ENCODE data around the gene SEMA3C.

The SEMA3C gene

DNA sequence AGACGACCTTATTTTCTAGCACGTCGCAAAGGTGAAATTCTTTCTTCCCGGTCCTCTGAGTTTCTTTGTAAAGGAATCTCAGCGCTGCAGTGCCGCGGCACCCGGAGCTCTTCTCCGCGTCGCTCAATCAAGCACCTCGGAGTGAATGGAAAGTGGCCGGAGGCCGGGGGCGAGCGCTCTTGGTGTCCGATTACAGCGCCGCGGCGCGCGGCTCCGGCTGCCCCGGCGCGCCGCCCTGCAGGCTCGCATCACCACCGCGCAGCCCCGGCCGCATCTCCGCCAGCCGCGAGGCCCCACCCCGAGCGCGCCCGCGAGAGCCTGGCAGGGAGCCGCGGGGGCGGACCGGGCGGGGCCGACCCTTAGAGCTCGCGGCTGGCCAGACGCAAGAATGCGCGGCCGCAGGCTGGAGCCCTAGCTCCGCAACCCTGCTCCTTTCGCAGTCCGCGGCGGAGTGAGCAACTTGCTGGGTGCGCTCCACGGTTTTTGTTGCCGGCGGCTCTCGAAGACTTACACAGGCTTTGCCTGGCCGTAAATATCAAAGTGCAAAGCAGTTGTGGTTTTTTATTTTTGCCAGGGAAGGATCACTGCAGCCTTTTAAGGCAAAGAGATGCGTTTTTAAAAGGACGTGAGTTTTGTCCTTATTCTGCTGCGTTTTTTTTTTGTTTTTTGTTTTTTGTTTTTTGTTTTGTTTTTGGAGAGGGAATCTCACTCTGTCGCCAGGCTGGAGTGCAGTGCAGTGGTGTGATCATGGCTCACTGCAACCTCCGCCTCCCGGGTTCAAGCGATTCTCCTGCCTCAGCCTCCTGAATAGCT, at the start of gene SEMA3C:
Gene SEMA3C, minus strand, starts transcription at position 143 of the 813 bp plus-strand sequence. CDS start 2,270 bp downstream, outside the sequence.
- Histone ChIP-seq H3K4me1 (ENCODE audit: control insufficient read depth in 5 of 5, insufficient read depth in 5 of 5, low read length in 5 of 5) (peaks cover 0 to 32% (median 19%) of the 10 kb centered on the region in 5 donors), H3K9me3 (ENCODE audit: control insufficient read depth in 5 of 5, low read length in 5 of 5) (no peaks in the 10 kb centered on the region), H3K9ac (ENCODE audit: low read length in 5 of 5) (peak within 1 kb of the TSS; percentile 74 to 95 (median 93))

GRCh38 chr7:80968606-80969005, 49.8 kb upstream of the SEMA3C start:
- Histone ChIP-seq H3K27ac (ENCODE audit: low read depth, low read length) (no peak overlapping the region), H3K4me3 (ENCODE audit: low read depth in 1 of 5, low read length in 5 of 5) (no peak overlapping the region), H3K9ac (ENCODE audit: low read length in 5 of 5) (no peak overlapping the region), H3K27me3 (ENCODE audit: control insufficient read depth in 5 of 5, insufficient read depth in 4 of 5, low read length in 5 of 5) (no peaks in the 10 kb centered on the region), H3K9me3 (ENCODE audit: control insufficient read depth in 5 of 5, low read length in 5 of 5) (no peaks in the 10 kb centered on the region), H3K36me3 (ENCODE audit: control insufficient read depth in 5 of 5, insufficient read depth in 5 of 5, low read length in 5 of 5) (no peaks in the 10 kb centered on the region), H3K4me1 (ENCODE audit: control insufficient read depth in 5 of 5, insufficient read depth in 5 of 5, low read length in 5 of 5) (no peaks in the 10 kb centered on the region)

More for the DNA sequence above, at the start of gene SEMA3C:
- H3K4me3 ChIP-seq (ENCODE audit: low read depth in 1 of 5, low read length in 5 of 5): peak within 1 kb of the TSS; percentile 75 to 98 (median 93)
- H3K27ac ChIP-seq (ENCODE audit: low read depth, low read length): peak within 1 kb of the TSS; percentile 96
- peaks cover 0 to 4% (median 2%) of the 10 kb centered on the region in 5 donors for H3K36me3 ChIP-seq (ENCODE audit: control insufficient read depth in 5 of 5, insufficient read depth in 5 of 5, low read length in 5 of 5)
- H3K27me3 ChIP-seq (ENCODE audit: control insufficient read depth in 5 of 5, insufficient read depth in 4 of 5, low read length in 5 of 5): no peaks in the 10 kb centered on the region

- Histone ChIP-seq H3K27me3 (ENCODE audit: control insufficient read depth in 5 of 5, insufficient read depth in 4 of 5, low read length in 5 of 5) (no peaks in the 10 kb centered on the region), H3K4me3 (ENCODE audit: low read depth in 1 of 5, low read length in 5 of 5) (no peak overlapping the region), H3K36me3 (ENCODE audit: control insufficient read depth in 5 of 5, insufficient read depth in 5 of 5, low read length in 5 of 5) (no peaks in the 10 kb centered on the region), H3K9me3 (ENCODE audit: control insufficient read depth in 5 of 5, low read length in 5 of 5) (peaks cover 0 to under 1% (median 0%) of the 10 kb centered on the region in 5 donors), H3K27ac (ENCODE audit: low read depth, low read length) (no peak overlapping the region), H3K9ac (ENCODE audit: low read length in 5 of 5) (no peak overlapping the region), H3K4me1 (ENCODE audit: control insufficient read depth in 5 of 5, insufficient read depth in 5 of 5, low read length in 5 of 5) (no peaks in the 10 kb centered on the region)
Observed at GRCh38 chr7:80967917-80968297, 49.1 kb upstream of the SEMA3C start.

DNA sequence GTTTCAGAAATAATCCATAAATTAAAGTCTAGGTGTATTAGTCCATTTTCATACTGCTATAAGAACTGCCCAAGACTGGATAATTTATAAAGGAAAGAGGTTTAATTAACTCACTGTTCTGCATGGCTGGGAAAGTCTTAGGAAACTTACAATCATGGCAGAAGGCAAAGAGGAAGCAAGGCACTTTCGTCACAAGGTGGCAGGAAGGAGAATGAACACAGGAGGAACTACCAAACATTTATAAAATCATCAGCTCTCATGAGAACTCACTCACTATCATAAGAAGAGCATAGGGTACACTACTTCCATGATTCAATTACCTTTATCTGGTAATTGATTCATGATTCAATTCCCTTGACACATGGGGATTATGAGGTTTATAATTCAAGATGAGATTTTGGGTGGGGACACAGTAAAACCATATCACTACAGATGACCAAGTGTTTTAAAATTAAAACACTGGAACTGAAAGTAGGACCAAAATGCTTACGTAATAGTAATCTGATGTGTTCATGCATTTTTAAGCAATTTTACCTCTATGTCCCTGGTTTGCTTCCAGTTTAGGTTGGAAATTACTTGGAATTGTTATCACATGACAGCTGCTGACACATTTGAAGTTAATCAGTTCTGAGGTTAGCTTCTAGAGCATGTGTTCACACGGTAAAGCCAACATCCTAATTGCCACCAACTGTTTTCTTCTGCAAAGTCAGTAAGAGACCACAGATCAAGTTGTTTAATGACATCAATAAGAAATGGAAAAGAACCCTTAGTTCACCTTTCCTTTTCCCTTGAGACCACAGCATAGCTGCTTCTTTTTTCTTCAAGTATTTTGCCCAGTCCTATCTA, 48.4 kb upstream of the SEMA3C start:
- Histone ChIP-seq H3K9ac (ENCODE audit: low read length in 5 of 5) (no peak overlapping the region), H3K4me3 (ENCODE audit: low read depth in 1 of 5, low read length in 5 of 5) (no peak overlapping the region), H3K9me3 (ENCODE audit: control insufficient read depth in 5 of 5, low read length in 5 of 5) (peaks cover 0 to 3% (median 0%) of the 10 kb centered on the region in 5 donors), H3K36me3 (ENCODE audit: control insufficient read depth in 5 of 5, insufficient read depth in 5 of 5, low read length in 5 of 5) (no peaks in the 10 kb centered on the region), H3K27ac (ENCODE audit: low read depth, low read length) (no peak overlapping the region), H3K4me1 (ENCODE audit: control insufficient read depth in 5 of 5, insufficient read depth in 5 of 5, low read length in 5 of 5) (no peaks in the 10 kb centered on the region), H3K27me3 (ENCODE audit: control insufficient read depth in 5 of 5, insufficient read depth in 4 of 5, low read length in 5 of 5) (no peaks in the 10 kb centered on the region)

DNA sequence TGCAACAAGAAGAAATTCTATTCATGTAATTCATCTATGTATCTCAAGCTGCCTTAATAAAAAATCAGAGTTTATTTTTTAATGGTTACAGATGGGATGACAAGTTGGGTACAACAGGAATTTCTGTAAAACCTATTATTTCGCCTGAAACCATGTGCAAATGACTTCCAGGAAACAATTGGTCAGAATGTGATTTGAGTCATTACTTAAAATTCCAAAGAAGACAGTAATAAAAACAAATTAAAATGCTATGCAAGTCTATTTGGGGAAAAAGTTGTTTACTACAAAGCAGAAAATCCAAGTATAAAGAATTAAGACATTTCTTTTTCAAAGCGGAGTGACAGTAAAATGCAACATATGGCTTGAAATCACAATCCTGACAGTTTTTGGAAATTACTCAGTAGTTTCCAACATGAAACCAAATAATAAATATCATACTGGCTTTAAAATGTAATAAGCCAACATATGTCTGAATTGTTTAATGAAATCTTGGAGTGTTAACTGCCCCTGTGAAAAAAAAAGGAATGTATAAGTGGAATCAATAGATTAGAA, 41.5 kb upstream of the SEMA3C start:
- Histone ChIP-seq H3K9ac (ENCODE audit: low read length in 5 of 5) (no peak overlapping the region), H3K36me3 (ENCODE audit: control insufficient read depth in 5 of 5, insufficient read depth in 5 of 5, low read length in 5 of 5) (no peaks in the 10 kb centered on the region), H3K9me3 (ENCODE audit: control insufficient read depth in 5 of 5, low read length in 5 of 5) (peaks cover 0 to 3% (median 0%) of the 10 kb centered on the region in 5 donors), H3K27ac (ENCODE audit: low read depth, low read length) (no peak overlapping the region), H3K4me3 (ENCODE audit: low read depth in 1 of 5, low read length in 5 of 5) (no peak overlapping the region), H3K4me1 (ENCODE audit: control insufficient read depth in 5 of 5, insufficient read depth in 5 of 5, low read length in 5 of 5) (no peaks in the 10 kb centered on the region), H3K27me3 (ENCODE audit: control insufficient read depth in 5 of 5, insufficient read depth in 4 of 5, low read length in 5 of 5) (no peaks in the 10 kb centered on the region)

DNA sequence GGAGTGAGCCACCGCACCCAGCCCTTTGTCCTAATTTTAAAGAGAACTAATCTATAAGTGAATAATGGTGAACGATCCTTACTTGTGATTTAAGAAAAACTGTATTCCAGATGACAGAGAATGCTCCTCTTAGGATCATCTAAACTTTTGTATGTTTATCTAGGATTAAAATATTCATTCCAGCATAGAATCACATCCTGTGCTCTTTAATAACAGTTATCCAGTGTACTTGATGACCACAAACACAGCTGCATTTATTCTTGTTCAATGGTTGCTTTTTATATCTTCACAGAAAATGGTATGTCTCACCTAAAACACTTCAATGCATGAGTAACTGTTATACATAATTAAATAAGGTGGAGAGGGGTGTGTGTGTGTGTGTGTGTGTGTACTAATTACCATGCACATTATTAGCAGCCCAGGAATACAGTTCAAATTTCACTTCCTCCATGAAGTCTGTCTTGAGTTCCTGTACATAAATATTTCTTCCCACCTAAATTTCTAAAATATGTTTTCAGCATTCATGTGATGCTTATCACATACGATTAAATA, 38.5 kb upstream of the SEMA3C start:
- Histone ChIP-seq H3K4me1 (ENCODE audit: control insufficient read depth in 5 of 5, insufficient read depth in 5 of 5, low read length in 5 of 5) (no peaks in the 10 kb centered on the region), H3K36me3 (ENCODE audit: control insufficient read depth in 5 of 5, insufficient read depth in 5 of 5, low read length in 5 of 5) (no peaks in the 10 kb centered on the region), H3K27ac (ENCODE audit: low read depth, low read length) (no peak overlapping the region), H3K9ac (ENCODE audit: low read length in 5 of 5) (no peak overlapping the region), H3K27me3 (ENCODE audit: control insufficient read depth in 5 of 5, insufficient read depth in 4 of 5, low read length in 5 of 5) (no peaks in the 10 kb centered on the region), H3K9me3 (ENCODE audit: control insufficient read depth in 5 of 5, low read length in 5 of 5) (no peaks in the 10 kb centered on the region), H3K4me3 (ENCODE audit: low read depth in 1 of 5, low read length in 5 of 5) (no peak overlapping the region)

GRCh38 chr7:80954191-80954590, 35.3 kb upstream of the SEMA3C start:
- Histone ChIP-seq H3K36me3 (ENCODE audit: control insufficient read depth in 5 of 5, insufficient read depth in 5 of 5, low read length in 5 of 5) (no peaks in the 10 kb centered on the region), H3K27ac (ENCODE audit: low read depth, low read length) (no peak overlapping the region)

DNA sequence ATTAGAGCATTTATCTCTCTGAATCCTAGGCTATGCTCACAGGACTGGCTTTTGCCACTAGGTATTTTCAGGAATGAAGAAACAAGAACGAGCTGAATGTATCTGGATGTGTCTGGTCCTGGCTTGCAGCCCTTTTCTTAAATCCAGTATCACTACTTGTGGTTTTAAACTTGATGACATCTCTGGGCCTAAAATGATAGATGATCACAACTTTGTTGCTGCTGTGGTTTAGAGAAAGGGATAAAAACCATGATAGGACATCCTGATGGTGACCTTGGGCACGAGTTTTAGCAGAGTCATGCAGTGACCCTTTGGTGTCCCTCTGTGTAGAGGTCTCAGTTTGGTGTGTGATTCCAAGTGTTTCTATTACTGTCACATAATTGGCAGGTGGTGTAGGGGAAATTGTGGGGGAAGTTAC, 31.7 kb upstream of the SEMA3C start:
- H3K9ac ChIP-seq (ENCODE audit: low read length in 5 of 5): no peak overlapping the region
- H3K4me3 ChIP-seq (ENCODE audit: low read depth in 1 of 5, low read length in 5 of 5): no peak overlapping the region
- no peaks in the 10 kb centered on the region for H3K9me3 ChIP-seq (ENCODE audit: control insufficient read depth in 5 of 5, low read length in 5 of 5)
- H3K27ac ChIP-seq (ENCODE audit: low read depth, low read length): no peak overlapping the region
- no peaks in the 10 kb centered on the region for H3K27me3 ChIP-seq (ENCODE audit: control insufficient read depth in 5 of 5, insufficient read depth in 4 of 5, low read length in 5 of 5)
- peaks cover 0 to 6% (median 3%) of the 10 kb centered on the region in 5 donors for H3K4me1 ChIP-seq (ENCODE audit: control insufficient read depth in 5 of 5, insufficient read depth in 5 of 5, low read length in 5 of 5)
- H3K36me3 ChIP-seq (ENCODE audit: control insufficient read depth in 5 of 5, insufficient read depth in 5 of 5, low read length in 5 of 5): no peaks in the 10 kb centered on the region

More at GRCh38 chr7:80954191-80954590, 35.3 kb upstream of the SEMA3C start:
- H3K9ac ChIP-seq (ENCODE audit: low read length in 5 of 5): no peak overlapping the region
- no peak overlapping the region for H3K4me3 ChIP-seq (ENCODE audit: low read depth in 1 of 5, low read length in 5 of 5)
- no peaks in the 10 kb centered on the region for H3K4me1 ChIP-seq (ENCODE audit: control insufficient read depth in 5 of 5, insufficient read depth in 5 of 5, low read length in 5 of 5)
- H3K27me3 ChIP-seq (ENCODE audit: control insufficient read depth in 5 of 5, insufficient read depth in 4 of 5, low read length in 5 of 5): no peaks in the 10 kb centered on the region
- H3K9me3 ChIP-seq (ENCODE audit: control insufficient read depth in 5 of 5, low read length in 5 of 5): no peaks in the 10 kb centered on the region

DNA sequence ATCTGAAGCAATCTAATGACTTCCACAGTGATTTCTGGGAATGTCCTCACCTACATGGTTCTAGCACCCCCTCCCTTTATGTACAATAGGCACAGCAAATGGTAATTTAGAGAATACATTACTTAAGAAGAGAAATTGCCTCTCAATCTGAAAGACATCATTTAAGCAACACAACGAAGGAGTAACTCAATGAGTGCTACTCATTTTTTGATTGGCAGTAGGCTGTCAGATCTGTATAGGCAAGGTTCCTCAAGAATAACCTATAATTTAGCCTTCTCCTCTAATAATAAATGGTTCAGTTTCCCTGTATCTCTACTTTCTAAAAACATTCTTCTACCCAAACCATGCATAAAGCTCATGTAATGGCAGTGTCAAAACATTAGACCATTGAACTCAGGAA, 30.6 kb upstream of the SEMA3C start:
- Histone ChIP-seq H3K36me3 (ENCODE audit: control insufficient read depth in 5 of 5, insufficient read depth in 5 of 5, low read length in 5 of 5) (no peaks in the 10 kb centered on the region), H3K4me3 (ENCODE audit: low read depth in 1 of 5, low read length in 5 of 5) (no peak overlapping the region), H3K9ac (ENCODE audit: low read length in 5 of 5) (no peak overlapping the region), H3K4me1 (ENCODE audit: control insufficient read depth in 5 of 5, insufficient read depth in 5 of 5, low read length in 5 of 5) (peaks cover 0 to 7% (median 4%) of the 10 kb centered on the region in 5 donors), H3K27ac (ENCODE audit: low read depth, low read length) (no peak overlapping the region), H3K9me3 (ENCODE audit: control insufficient read depth in 5 of 5, low read length in 5 of 5) (no peaks in the 10 kb centered on the region), H3K27me3 (ENCODE audit: control insufficient read depth in 5 of 5, insufficient read depth in 4 of 5, low read length in 5 of 5) (no peaks in the 10 kb centered on the region)
